ENCODE measurements around the gene LRIG1. TPM values are rescaled to one million over a fixed set of nuclear protein-coding genes. Genes with fewer than 3 reads are reported as not detected.

Gene LRIG1
- total and polyA plus RNA-seq, 10 of the 15 experiments (the other 5 are each of a cell fraction or from before 2014, with no cell fraction given): 0.84 to 16.4 (median 8.1) TPM

- TF ChIP-seq ASH2L (IDR thresholded peaks at IDR 0.05; ENCODE audit: borderline replicate concordance, low read depth) (peak; percentile 81; the same call in 1 of the 2 replicates), ATF7 (IDR thresholded peaks at IDR 0.05; ENCODE audit: low read depth) (peak; percentile 63), ZBTB4 (CRISPR knock-in tag; IDR thresholded peaks at IDR 0.05) (no peak), TBL1XR1 (IDR thresholded peaks at IDR 0.05; ENCODE audit: low read depth, low read length) (0 out of 2 replicates have a peak, but pooled peaks have one; percentile 6), YY1 (IDR thresholded peaks at IDR 0.05; ENCODE audit: low read depth, low read length) (peak; percentile 54; the same call in 1 of the 2 replicates), TCF3 (IDR thresholded peaks at IDR 0.05; ENCODE audit: borderline replicate concordance, insufficient read depth, low read depth, low read length) (0 out of 2 replicates have a peak, but pooled peaks have one; percentile 15), SMAD1 (IDR thresholded peaks at IDR 0.05; ENCODE audit: low read depth, partially characterized antibody) (no peak), BMI1 (IDR thresholded peaks at IDR 0.05; ENCODE audit: borderline replicate concordance) (peak; percentile 52; the same call in 1 of the 2 replicates), CREB1 (IDR thresholded peaks at IDR 0.05; ENCODE audit: low read depth) (peak; percentile 62), SIN3A (IDR thresholded peaks at IDR 0.05; ENCODE audit: low read depth, low read length) (no peak), FOXM1 (IDR thresholded peaks at IDR 0.05; ENCODE audit: low read depth, low read length) (peak; percentile 93), DPF2 (IDR thresholded peaks at IDR 0.05) (peak; percentile 86), CREM (IDR thresholded peaks at IDR 0.05; ENCODE audit: low read depth) (peak; percentile 73), SREBF1 (IDR thresholded peaks at IDR 0.05; ENCODE audit: low read length) (peak; percentile 37; the same call in 1 of the 2 replicates), GABPA (IDR thresholded peaks at IDR 0.05; ENCODE audit: low read depth) (peak; percentile 53), FOS (IDR thresholded peaks at IDR 0.05; ENCODE audit: borderline replicate concordance, extremely low read depth, insufficient read length) (no peak), MEF2A (IDR thresholded peaks at IDR 0.05; ENCODE audit: insufficient read depth, low read depth, low read length) (peak; percentile 76; the same call in 1 of the 2 replicates), SRF (IDR thresholded peaks at IDR 0.05; ENCODE audit: low read depth in 2 of 2, low read length in 2 of 2) (peak in 1 of 2 experiments; percentile 29; a peak in 1 of 4 replicates), ZBTB11 (CRISPR knock-in tag; IDR thresholded peaks at IDR 0.05) (no peak), ATF2 (IDR thresholded peaks at IDR 0.05; ENCODE audit: low read length) (peak; percentile 84), MAX (IDR thresholded peaks at IDR 0.05; ENCODE audit: low read depth, low read length) (peak; percentile 45; the same call in 1 of the 2 replicates), SMC3 (IDR thresholded peaks at IDR 0.05; ENCODE audit: borderline replicate concordance, low read length) (no peak)
Measured at GRCh38 chr3:66472313-66473134, 28.3 kb downstream of the LRIG1 start (continued).
